ENCODE data around the gene CDH23. TPM values are rescaled to one million over a fixed set of nuclear protein-coding genes. Genes with fewer than 3 reads are reported as not detected.

CDH23 gene
- 0.02 and 0.07 TPM in 2 replicates for total RNA-seq (2022)
- Bru-seq, nascent RNA, result percentile 4 among the genes with signal in this experiment
- BruChase-seq, experiment 1, labeled RNA remaining after a 6-hour chase, result percentile 6 among the genes with signal in this experiment
- BruChase-seq, experiment 2, labeled RNA remaining after a 2-hour chase, result percentile 2 among the genes with signal in this experiment
- long read RNA-seq, result 0 reads

DNA sequence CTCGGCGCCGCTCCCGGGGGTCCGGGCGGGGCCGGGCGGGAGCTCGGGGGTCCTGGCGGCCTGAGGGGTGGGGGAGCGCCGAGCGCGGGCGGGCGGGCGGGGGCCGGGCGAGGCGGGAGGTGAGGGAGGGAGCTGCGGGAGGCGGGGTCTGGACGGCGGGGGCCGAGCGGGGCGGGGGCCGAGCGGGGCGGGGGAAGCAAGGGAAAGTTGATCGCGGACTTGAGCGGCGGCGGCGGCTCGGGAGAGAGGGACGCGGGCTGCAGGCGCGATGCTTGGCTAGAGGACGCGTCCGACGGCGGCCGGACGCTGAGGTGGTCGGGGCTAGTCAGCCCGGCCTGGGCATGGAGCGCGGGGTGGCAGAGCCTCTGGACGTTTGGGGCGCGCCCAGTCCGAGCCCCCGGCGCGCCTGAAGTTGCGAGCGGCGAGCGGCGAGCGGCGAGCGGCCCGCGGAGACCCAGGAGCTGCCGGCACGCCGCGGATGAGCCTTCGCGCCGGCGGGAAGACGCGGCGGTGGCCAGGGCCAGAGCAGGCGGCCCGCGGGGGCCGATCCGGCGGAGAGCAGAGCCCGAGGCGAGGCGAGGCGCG, at the start of gene CDH23:
Gene CDH23, plus strand, starts transcription at position 210 of the 585 bp plus-strand sequence. CDS start 42,912 bp downstream, outside the sequence.
- BruUV-seq (replicated peaks), result no TSS peak
- TF ChIP-seq, protein P1, sequence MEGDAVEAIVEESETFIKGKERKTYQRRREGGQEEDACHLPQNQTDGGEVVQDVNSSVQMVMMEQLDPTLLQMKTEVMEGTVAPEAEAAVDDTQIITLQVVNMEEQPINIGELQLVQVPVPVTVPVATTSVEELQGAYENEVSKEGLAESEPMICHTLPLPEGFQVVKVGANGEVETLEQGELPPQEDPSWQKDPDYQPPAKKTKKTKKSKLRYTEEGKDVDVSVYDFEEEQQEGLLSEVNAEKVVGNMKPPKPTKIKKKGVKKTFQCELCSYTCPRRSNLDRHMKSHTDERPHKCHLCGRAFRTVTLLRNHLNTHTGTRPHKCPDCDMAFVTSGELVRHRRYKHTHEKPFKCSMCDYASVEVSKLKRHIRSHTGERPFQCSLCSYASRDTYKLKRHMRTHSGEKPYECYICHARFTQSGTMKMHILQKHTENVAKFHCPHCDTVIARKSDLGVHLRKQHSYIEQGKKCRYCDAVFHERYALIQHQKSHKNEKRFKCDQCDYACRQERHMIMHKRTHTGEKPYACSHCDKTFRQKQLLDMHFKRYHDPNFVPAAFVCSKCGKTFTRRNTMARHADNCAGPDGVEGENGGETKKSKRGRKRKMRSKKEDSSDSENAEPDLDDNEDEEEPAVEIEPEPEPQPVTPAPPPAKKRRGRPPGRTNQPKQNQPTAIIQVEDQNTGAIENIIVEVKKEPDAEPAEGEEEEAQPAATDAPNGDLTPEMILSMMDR (IDR thresholded peaks at IDR 0.05; ENCODE audit: unreplicated experiment), result no peak
- intact Hi-C loops (cut with micrococcal nuclease), result no loop called here
- DNase-seq (ENCODE audit: unreplicated experiment), result no peak
- CTCF ChIA-PET, result interaction anchor here (0.6 to 1.9 kb wide), 2 partner anchors 12 to 176 kb away, joined by 3 to 12 read pairs; no protein-coding TSS in a partner anchor
- Mint-ChIP-seq H3K27me3 (ENCODE audit: insufficient read depth, unreplicated experiment) (peaks cover 54% of the 10 kb centered on the region), H3K4me1 (ENCODE audit: insufficient read depth, unreplicated experiment) (no peaks in the 10 kb centered on the region), H3K36me3 (ENCODE audit: insufficient read depth, unreplicated experiment) (no peaks in the 10 kb centered on the region), H3K4me3 (ENCODE audit: unreplicated experiment) (no peak within 1 kb of the TSS), H3K27ac (ENCODE audit: low read depth, unreplicated experiment) (no peak within 1 kb of the TSS), H3K9me3 (ENCODE audit: unreplicated experiment) (no peaks in the 10 kb centered on the region)
- POLR2A ChIA-PET, result interaction anchor here (1.2 kb wide), 1 partner anchor 288 kb away, joined by 3 read pairs; no protein-coding TSS in a partner anchor

DNA sequence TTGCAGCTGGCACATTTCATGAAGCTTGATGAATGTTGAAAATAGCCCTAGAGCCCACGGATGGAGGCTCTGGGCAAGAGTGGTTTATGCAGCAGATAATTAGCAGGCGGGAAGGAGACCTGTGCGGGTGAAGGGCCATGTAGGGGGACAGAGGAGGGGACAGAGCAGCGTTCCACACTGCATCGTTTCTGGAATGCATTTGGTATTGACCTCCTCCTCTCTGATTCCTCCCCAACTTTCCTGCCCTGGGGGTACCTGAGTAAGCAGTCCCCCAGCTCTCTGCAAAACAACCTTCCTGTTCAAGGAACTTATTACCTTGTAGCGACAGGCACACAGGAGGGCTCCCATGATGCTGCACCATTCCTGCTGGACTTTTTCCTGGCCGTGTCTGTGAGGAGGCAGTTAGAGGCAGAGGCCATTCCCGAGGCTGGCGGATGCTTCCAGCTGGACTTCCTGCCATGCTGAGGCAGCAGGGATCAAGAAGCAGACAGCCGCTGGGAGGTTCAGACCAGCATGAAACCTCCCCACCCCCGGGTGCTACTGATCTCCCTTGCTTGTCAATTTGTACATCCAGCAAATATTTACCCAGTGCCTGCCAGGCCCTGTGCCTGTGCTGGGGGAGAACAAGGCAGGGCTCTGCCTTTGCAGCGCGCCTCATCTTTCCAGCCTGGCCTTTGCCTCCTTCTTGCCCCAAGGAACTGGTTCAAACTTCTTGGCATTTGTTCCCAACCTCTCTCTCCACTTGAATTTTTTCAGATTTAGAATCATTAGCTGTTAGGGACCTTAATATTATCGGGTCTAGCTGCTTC, 48.9 kb upstream of the CDH23 start:
- no peaks in the 10 kb centered on the region for H3K9me3 Mint-ChIP-seq (ENCODE audit: unreplicated experiment)
- no TSS peak for BruUV-seq (replicated peaks)
- H3K4me1 Mint-ChIP-seq (ENCODE audit: insufficient read depth, unreplicated experiment), result peaks cover 31% of the 10 kb centered on the region
- no peak overlapping the region for H3K4me3 Mint-ChIP-seq (ENCODE audit: unreplicated experiment)
- TF ChIP-seq, protein P1 (IDR thresholded peaks at IDR 0.05; ENCODE audit: unreplicated experiment), result no peak
- POLR2A ChIA-PET, result interaction anchor here (1.3 to 3.3 kb wide), 4 partner anchors 8 to 17 kb away, joined by 7 to 17 read pairs (median 12); no protein-coding TSS in a partner anchor
- no peaks in the 10 kb centered on the region for H3K27me3 Mint-ChIP-seq (ENCODE audit: insufficient read depth, unreplicated experiment)
- CTCF ChIA-PET, result interaction anchor here (0.6 to 7.9 kb wide), 5 partner anchors 8 to 46 kb away, joined by 3 to 51 read pairs (median 4); partner anchors contain the start of gene SLC29A3
- no peak overlapping the region for H3K27ac Mint-ChIP-seq (ENCODE audit: low read depth, unreplicated experiment)
- intact Hi-C loops (cut with micrococcal nuclease), result no loop called here
- no peaks in the 10 kb centered on the region for H3K36me3 Mint-ChIP-seq (ENCODE audit: insufficient read depth, unreplicated experiment)
- no peak for DNase-seq (ENCODE audit: unreplicated experiment)

DNA sequence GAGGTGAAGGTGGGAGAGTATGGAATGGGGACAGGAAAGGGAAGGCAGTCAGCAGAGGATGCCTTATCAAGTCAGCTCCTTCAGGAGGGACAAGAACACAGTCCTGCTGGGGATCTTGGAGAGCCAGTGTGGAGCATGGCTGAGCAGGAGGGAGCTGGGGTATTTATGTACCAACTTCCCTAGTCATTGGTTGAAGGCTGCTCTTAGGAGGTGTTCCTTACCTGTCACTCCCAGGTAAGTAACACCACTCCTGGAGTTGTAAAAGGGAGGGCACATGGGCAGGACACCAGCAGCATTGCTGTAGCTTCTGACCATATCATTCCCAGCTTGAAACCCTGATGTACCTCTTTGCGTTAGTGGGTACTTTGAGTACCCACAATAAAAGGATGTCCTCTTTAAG, 47.9 kb upstream of the CDH23 start:
- Mint-ChIP-seq H3K4me1 (ENCODE audit: insufficient read depth, unreplicated experiment) (peaks cover 25% of the 10 kb centered on the region), H3K27me3 (ENCODE audit: insufficient read depth, unreplicated experiment) (no peaks in the 10 kb centered on the region), H3K36me3 (ENCODE audit: insufficient read depth, unreplicated experiment) (no peaks in the 10 kb centered on the region), H3K9me3 (ENCODE audit: unreplicated experiment) (no peaks in the 10 kb centered on the region), H3K27ac (ENCODE audit: low read depth, unreplicated experiment) (peak overlapping the region; percentile 82), H3K4me3 (ENCODE audit: unreplicated experiment) (no peak overlapping the region)
- intact Hi-C loops (cut with micrococcal nuclease), result loop anchor here (1.0 kb wide), 1 partner anchor 15 kb away; no protein-coding TSS in a partner anchor
- CTCF ChIA-PET, result interaction anchor here (0.5 to 7.9 kb wide), 10 partner anchors 9 to 126 kb away, joined by 3 to 51 read pairs (median 3); partner anchors contain the start of gene SLC29A3
- TF ChIP-seq, protein P1 (IDR thresholded peaks at IDR 0.05; ENCODE audit: unreplicated experiment), result no peak
- POLR2A ChIA-PET, result interaction anchor here (1.0 to 3.3 kb wide), 8 partner anchors 9 to 215 kb away, joined by 4 to 17 read pairs (median 8); no protein-coding TSS in a partner anchor
- BruUV-seq (replicated peaks), result no TSS peak
- no peak for DNase-seq (ENCODE audit: unreplicated experiment)
